DOHH2 (cell line): ENCODE measurements around the gene ZNF384.

Experiments
- H3F3A ChIP-seq: fragments of 200-600 bp; sonication (generic), shearing (Covaris generic); 2 replicates; pipeline ENCODE4 v1.6.0; 2016; ENCODE audit warnings: antibody characterized with exemption, mild to moderate bottlenecking; ENCODE audit not compliant: control insufficient read depth, insufficient read depth
- H3K27ac ChIP-seq: fragments of 200-600 bp; sonication (generic); 2 replicates; pipeline ENCODE4 v1.5.1; 2014; ENCODE audit warnings: low read depth, mild to moderate bottlenecking, low read length, moderate library complexity
- H3K27me3 ChIP-seq: fragments of 200-600 bp; sonication (generic); 2 replicates; pipeline ENCODE4 v1.6.1; 2014; ENCODE audit warnings: mild to moderate bottlenecking, low read length, mixed read lengths; ENCODE audit not compliant: control insufficient read depth
- H3K36me3 ChIP-seq: fragments of 200-600 bp; sonication (generic); 2 replicates; pipeline ENCODE4 v1.6.1; 2014; ENCODE audit warnings: mild to moderate bottlenecking, low read length, moderate library complexity, mixed read lengths; ENCODE audit not compliant: control insufficient read depth
- H3K4me1 ChIP-seq: fragments of 200-600 bp; sonication (generic); 2 replicates; pipeline ENCODE4 v1.6.1; 2014; ENCODE audit warnings: mild to moderate bottlenecking, low read length, mixed read lengths; ENCODE audit not compliant: control insufficient read depth
- H3K4me2 ChIP-seq: fragments of 200-600 bp; sonication (generic); 2 replicates; pipeline ENCODE4 v1.6.0; 2014; ENCODE audit warnings: mild to moderate bottlenecking, low read length, moderate library complexity
- H3K4me3 ChIP-seq: fragments of 200-600 bp; sonication (generic); 2 replicates; pipeline ENCODE4 v1.5.1; 2014; ENCODE audit warnings: mild to moderate bottlenecking, low read length, mixed read lengths
- H3K79me2 ChIP-seq: fragments of 200-600 bp; sonication (generic); 2 replicates; pipeline ENCODE4 v1.6.1; 2014; ENCODE audit warnings: mild to moderate bottlenecking, low read length, mixed read lengths; ENCODE audit not compliant: control insufficient read depth
- H3K9me2 ChIP-seq: fragments of 200-600 bp; sonication (generic); replicated peaks from 2 replicates; pipeline ENCODE4 v1.6.1; 2014; ENCODE audit warnings: mild to moderate bottlenecking, low read length, mixed read lengths; ENCODE audit not compliant: control insufficient read depth
- H3K9me3 ChIP-seq: fragments of 200-600 bp; sonication (generic); 2 replicates; pipeline ENCODE4 v1.6.1; 2014; ENCODE audit warnings: antibody characterized with exemption, low read length, mixed read lengths; ENCODE audit not compliant: control insufficient read depth, insufficient read depth
- H4K20me1 ChIP-seq: fragments of 200-600 bp; sonication (generic); 2 replicates; pipeline ENCODE4 v1.6.0; 2014; ENCODE audit warnings: low read depth, mild to moderate bottlenecking, antibody characterized with exemption, low read length, moderate library complexity; ENCODE audit not compliant: control insufficient read depth, insufficient read depth
- EZH2phosphoT487 ChIP-seq: fragments of 200-600 bp; sonication (generic); IDR thresholded peaks from 2 replicates; pipeline ENCODE4 v1.6.1; 2017; ENCODE audit warnings: borderline replicate concordance, mild to moderate bottlenecking, antibody characterized with exemption, low read length, moderate library complexity, mixed read lengths
- TF ChIP-seq, protein P1 (sequence below): fragments of 200-600 bp; sonication (generic); IDR thresholded peaks from one replicate; pipeline ENCODE4 v1.5.1; 2014; ENCODE audit warnings: antibody characterized with exemption, mild to moderate bottlenecking, low read depth, low read length; ENCODE audit not compliant: poor library complexity, severe bottlenecking

ZNF384 gene

DNA sequence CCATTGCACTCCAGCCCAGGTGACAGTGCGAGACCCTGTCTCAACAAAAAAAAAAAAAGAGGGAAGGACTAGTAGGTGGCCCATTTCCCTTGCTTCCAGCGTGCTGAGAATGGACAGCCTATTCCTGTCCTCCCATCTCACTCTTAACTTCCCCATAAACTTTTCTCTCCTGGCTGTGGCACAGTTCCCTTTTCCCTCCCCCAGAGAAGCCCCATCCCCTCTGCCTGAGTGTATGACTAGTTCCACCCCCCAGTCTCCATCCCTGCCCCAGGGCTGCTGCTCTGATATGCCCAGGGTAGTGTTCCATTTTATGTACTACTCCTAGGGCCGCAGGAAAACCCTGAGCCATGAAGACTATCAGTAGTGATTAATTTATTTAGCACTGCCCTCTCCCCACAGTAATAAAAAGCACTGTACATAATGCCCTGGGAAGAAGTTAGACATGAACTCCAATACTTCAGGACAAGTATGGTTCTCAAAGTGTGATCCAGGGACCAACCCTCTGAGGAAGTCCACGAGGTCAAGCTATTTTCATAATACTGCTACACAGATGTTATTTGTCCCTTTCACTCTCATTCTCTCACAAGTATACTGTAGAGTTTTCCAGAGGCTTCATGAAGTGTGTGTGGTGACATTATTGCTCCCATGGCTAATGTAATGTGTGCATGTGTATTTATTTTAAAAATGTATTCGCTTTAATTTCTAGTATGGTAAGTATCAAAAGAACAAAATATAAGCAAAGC lies 70.5 kb downstream of the ZNF384 start:
- H3K4me3 ChIP-seq: no peak overlapping the region
- H4K20me1 ChIP-seq: no peaks in the 10 kb centered on the region
- H3K9me3 ChIP-seq: no peaks in the 10 kb centered on the region
- peaks cover 35% of the 10 kb centered on the region for H3K36me3 ChIP-seq
- TF ChIP-seq EZH2phosphoT487: no peak
- TF ChIP-seq, protein P1, sequence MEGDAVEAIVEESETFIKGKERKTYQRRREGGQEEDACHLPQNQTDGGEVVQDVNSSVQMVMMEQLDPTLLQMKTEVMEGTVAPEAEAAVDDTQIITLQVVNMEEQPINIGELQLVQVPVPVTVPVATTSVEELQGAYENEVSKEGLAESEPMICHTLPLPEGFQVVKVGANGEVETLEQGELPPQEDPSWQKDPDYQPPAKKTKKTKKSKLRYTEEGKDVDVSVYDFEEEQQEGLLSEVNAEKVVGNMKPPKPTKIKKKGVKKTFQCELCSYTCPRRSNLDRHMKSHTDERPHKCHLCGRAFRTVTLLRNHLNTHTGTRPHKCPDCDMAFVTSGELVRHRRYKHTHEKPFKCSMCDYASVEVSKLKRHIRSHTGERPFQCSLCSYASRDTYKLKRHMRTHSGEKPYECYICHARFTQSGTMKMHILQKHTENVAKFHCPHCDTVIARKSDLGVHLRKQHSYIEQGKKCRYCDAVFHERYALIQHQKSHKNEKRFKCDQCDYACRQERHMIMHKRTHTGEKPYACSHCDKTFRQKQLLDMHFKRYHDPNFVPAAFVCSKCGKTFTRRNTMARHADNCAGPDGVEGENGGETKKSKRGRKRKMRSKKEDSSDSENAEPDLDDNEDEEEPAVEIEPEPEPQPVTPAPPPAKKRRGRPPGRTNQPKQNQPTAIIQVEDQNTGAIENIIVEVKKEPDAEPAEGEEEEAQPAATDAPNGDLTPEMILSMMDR: no peak
- H3K27ac ChIP-seq: no peak overlapping the region
- peaks cover 37% of the 10 kb centered on the region for H3F3A ChIP-seq
- no peaks in the 10 kb centered on the region for H3K9me2 ChIP-seq
- peaks cover 15% of the 10 kb centered on the region for H3K4me1 ChIP-seq
- H3K4me2 ChIP-seq: no peak overlapping the region
- peaks cover 18% of the 10 kb centered on the region for H3K79me2 ChIP-seq
- H3K27me3 ChIP-seq: no peaks in the 10 kb centered on the region
